A549 (cell line): ENCODE data around the gene CELF6. TPM values are rescaled to one million over a fixed set of nuclear protein-coding genes. Genes with fewer than 3 reads are reported as not detected.

Experiments used
- ATAC-seq, 2 experiments: fragments of 200-7000 bp in 1 of 2; fragments of >200 bp in 1 of 2; cut with Nextera tagmentation in 1 of 2; cut with Tn5 transposase in 1 of 2; 3 replicates each; pipeline versions ENCODE4 v1.8.0 to v1.9.1; 2018 to 2020; ENCODE audit warnings: mild to moderate bottlenecking in 1 of 2, moderate library complexity in 1 of 2
- CTCF ChIA-PET: fragments of 300-600 bp; sonication (Branson Sonifier 250); formaldehyde crosslinking; extraction: SDS; loops from one replicate; lab custom pipeline; 2021; ENCODE audit warnings: antibody characterized with exemption, inconsistent platforms; lab: Yijun Ruan, JAX
- POLR2A ChIA-PET: fragments of 350-600 bp; formaldehyde crosslinking; extraction: SDS; loops from one replicate; lab custom pipeline; 2021; ENCODE audit warnings: antibody characterized with exemption, inconsistent platforms; lab: Yijun Ruan, JAX
- DNase-seq, 2 experiments: peaks; one replicate each; pipeline versions ENCODE4 v3.0.0 to v3.0.0-alpha.2; 2011 to 2016; ENCODE audit warnings: low read depth in 1 of 2, low spot score in 1 of 2
- FAIRE-seq: peaks from 2 replicates; lab custom pipeline; 2011; peaks lifted over from hg19 to GRCh38; lab: Jason Lieb, UNC
- H3K27ac ChIP-seq, 2 experiments: fragments of >200 bp; sonication (Bioruptor Twin); formaldehyde crosslinking; 3 replicates each; pipeline ENCODE4 v1.5.1; 2016 to 2017
- H3K4me1 ChIP-seq: fragments of >200 bp; sonication (Bioruptor Twin); formaldehyde crosslinking; 3 replicates; pipeline ENCODE4 v1.6.1; 2016
- H3K4me2 ChIP-seq: fragments of >200 bp; sonication (Bioruptor Twin); formaldehyde crosslinking; 3 replicates; pipeline ENCODE4 v1.6.1; 2016
- H3K4me3 ChIP-seq: fragments of >200 bp; sonication (Bioruptor Twin); formaldehyde crosslinking; 3 replicates; pipeline ENCODE4 v1.5.1; 2016
- H3K9me3 ChIP-seq: fragments of >200 bp; sonication (Bioruptor Twin); formaldehyde crosslinking; 3 replicates; pipeline ENCODE4 v1.6.1; 2016
- BHLHE40 ChIP-seq: IDR thresholded peaks from 2 replicates; pipeline ENCODE4 v1.6.1; 2012; ENCODE audit warnings: low read depth, low read length, inconsistent platforms
- CBX2 ChIP-seq: fragments of 200-600 bp; sonication (generic); IDR thresholded peaks from 2 replicates; pipeline ENCODE4 v1.6.1; 2016; ENCODE audit warnings: low read depth, mild to moderate bottlenecking, borderline replicate concordance
- CBX8 ChIP-seq: fragments of 200-600 bp; sonication (generic); IDR thresholded peaks from 2 replicates; pipeline ENCODE4 v1.6.1; 2016
- CHD2 ChIP-seq: fragments of 150-350 bp; IDR thresholded peaks from 2 replicates; pipeline ENCODE4 v1.6.1; 2014; ENCODE audit warnings: low read length; ENCODE audit not compliant: partially characterized antibody
- CHD4 ChIP-seq: fragments of 200-600 bp; sonication (generic); IDR thresholded peaks from 2 replicates; pipeline ENCODE4 v1.6.1; 2016; ENCODE audit warnings: antibody characterized with exemption, mild to moderate bottlenecking, borderline replicate concordance
- CTCF ChIP-seq: fragments of >200 bp; sonication (Bioruptor Twin); formaldehyde crosslinking; IDR thresholded peaks from 3 replicates; pipeline ENCODE4 v1.5.1; 2016
- FOSB ChIP-seq: fragments of 250-450 bp; sonication (Bioruptor Pico); IDR thresholded peaks from 2 replicates; pipeline ENCODE4 v1.5.0; 2020; ENCODE audit warnings: mild to moderate bottlenecking, moderate library complexity
- FOXS1 ChIP-seq: fragments of 250-450 bp; sonication (Bioruptor Pico); IDR thresholded peaks from 2 replicates; pipeline ENCODE4 v1.5.0; 2020; ENCODE audit warnings: mild to moderate bottlenecking, moderate library complexity
- HEYL ChIP-seq: fragments of 250-450 bp; sonication (Bioruptor Pico); IDR thresholded peaks from 2 replicates; pipeline ENCODE4 v1.8.0; 2021; ENCODE audit warnings: mild to moderate bottlenecking, moderate library complexity
- HOXB5 ChIP-seq: fragments of 250-450 bp; sonication (Bioruptor Pico); IDR thresholded peaks from 2 replicates; pipeline ENCODE4 v1.5.0; 2020; ENCODE audit warnings: mild to moderate bottlenecking, moderate library complexity
- JUNB ChIP-seq: fragments of >200 bp; sonication (Bioruptor Twin); formaldehyde crosslinking; IDR thresholded peaks from 2 replicates; pipeline ENCODE4 v1.6.1; 2016
- MAFK ChIP-seq: fragments of 450-650 bp; IDR thresholded peaks from 2 replicates; pipeline ENCODE4 v1.6.1; 2014; ENCODE audit not compliant: partially characterized antibody
- MAX ChIP-seq: IDR thresholded peaks from 2 replicates; pipeline ENCODE4 v1.6.1; 2012
- MAZ ChIP-seq: fragments of 150-350 bp; IDR thresholded peaks from 2 replicates; pipeline ENCODE4 v1.6.1; 2014; ENCODE audit warnings: antibody characterized with exemption, low read depth, low read length, borderline replicate concordance
- PHF8 ChIP-seq: fragments of 200-600 bp; sonication (generic); IDR thresholded peaks from 2 replicates; pipeline ENCODE4 v1.6.1; 2016; ENCODE audit warnings: low read depth, mild to moderate bottlenecking, antibody characterized with exemption, moderate library complexity, borderline replicate concordance
- RAD21 ChIP-seq, 2 experiments: fragments of >200 bp in 1 of 2; sonication (Bioruptor Twin) in 1 of 2; formaldehyde crosslinking in 1 of 2; IDR thresholded peaks in 1 of 2; conservative IDR thresholded peaks in 1 of 2; 2 replicates in 1 of 2; 3 replicates in 1 of 2; pipeline ENCODE4 v1.6.1; 2012 to 2018; ENCODE audit warnings: inconsistent platforms in 1 of 2
- RARB ChIP-seq: fragments of 250-450 bp; sonication (Bioruptor Pico); IDR thresholded peaks from 2 replicates; pipeline ENCODE4 v1.8.0; 2021; ENCODE audit warnings: mild to moderate bottlenecking, moderate library complexity
- RCOR1 ChIP-seq: fragments of 150-350 bp; IDR thresholded peaks from 2 replicates; pipeline ENCODE4 v1.6.1; 2014; ENCODE audit warnings: antibody characterized with exemption, low read length, low read depth
- RFX5 ChIP-seq: fragments of 450-650 bp; IDR thresholded peaks from 2 replicates; pipeline ENCODE4 v1.7.1; 2014; ENCODE audit warnings: antibody characterized with exemption, mild to moderate bottlenecking, moderate library complexity
- SREBF2 ChIP-seq: fragments of 450-650 bp; IDR thresholded peaks from 2 replicates; pipeline ENCODE4 v1.6.1; 2014; ENCODE audit warnings: mild to moderate bottlenecking, moderate library complexity
- TFCP2L1 ChIP-seq: fragments of 250-450 bp; sonication (Bioruptor Pico); IDR thresholded peaks from 2 replicates; pipeline ENCODE4 v1.5.0; 2021; ENCODE audit warnings: mild to moderate bottlenecking
- TP53 ChIP-seq: fragments of 250-450 bp; sonication (Bioruptor Pico); IDR thresholded peaks from 2 replicates; pipeline ENCODE4 v1.5.0; 2021; ENCODE audit warnings: mild to moderate bottlenecking, moderate library complexity
- ZSCAN20 ChIP-seq: fragments of 250-450 bp; sonication (Bioruptor Pico); IDR thresholded peaks from 2 replicates; pipeline ENCODE4 v1.8.0; 2022; ENCODE audit warnings: mild to moderate bottlenecking, moderate library complexity
- WGBS: methylation state at CpG from one replicate; pipeline ENCODE4 v1.1.6; 2017; ENCODE audit errors: missing lambda C conversion rate; 5-methylcytosine and 5-hydroxymethylcytosine counted together
- polyA plus RNA-seq, 4 experiments: library from polyadenylated mRNA; depleted of rRNA in 3 of 4; stranded (reverse); fragments of >200 nt; fragmentation: RNase III in 1 of 4; extraction: RNeasy Plus Mini Kit Qiagen cat#74134 plus additional on column Dnase treatment in 1 of 4; gene quantifications; 2 replicates in 3 of 4; 3 replicates in 1 of 4; pipeline ENCODE4 v1.2.3, GENCODE V29; 2011 to 2017
- TF ChIP-seq, protein P1 (sequence below): IDR thresholded peaks from 2 replicates; pipeline ENCODE4 v1.6.1; 2012
- TF ChIP-seq, protein P2 (sequence below): fragments of 250-450 bp; sonication (Bioruptor Pico); IDR thresholded peaks from 2 replicates; pipeline ENCODE4 v1.5.0; 2020; ENCODE audit warnings: low read depth, mild to moderate bottlenecking, moderate library complexity

CELF6 gene
- polyA plus RNA-seq, 2 of the 4 experiments (the other 2 are of a cell fraction) = 0.16 TPM; not detected in 1

- ChIA-PET CTCF (interaction anchor here (1.2 to 2.1 kb wide), 2 partner anchors 11 to 21 kb away, joined by 3 to 7 read pairs; no protein-coding TSS in a partner anchor), POLR2A (interaction anchor here (1.0 kb wide), 1 partner anchor 45 kb away, joined by 4 read pairs; no protein-coding TSS in a partner anchor)
- Histone ChIP-seq H3K27ac (peak overlapping the region; percentile 91 to 95), H3K4me2 (peak overlapping the region; percentile 83), H3K9me3 (no peaks in the 10 kb centered on the region), H3K4me1 (peaks cover 18% of the 10 kb centered on the region), H3K4me3 (peak overlapping the region; percentile 80)
- ATAC-seq = peak; percentile 17 to 41
- DNase-seq = peak; percentile 27 to 64
- TF ChIP-seq CBX8 (no peak), ZSCAN20 (CRISPR knock-in tag) (no peak), TFCP2L1 (CRISPR knock-in tag) (no peak), HEYL (CRISPR knock-in tag) (no peak), BHLHE40 (no peak), SREBF2 (no peak), MAZ (no peak), PHF8 (no peak), TP53 (CRISPR knock-in tag) (no peak), MAFK (no peak), CBX2 (no peak), CHD2 (no peak), RFX5 (no peak), FOSB (no peak), RARB (CRISPR knock-in tag) (no peak), RCOR1 (no peak)
- TF ChIP-seq, protein P1, sequence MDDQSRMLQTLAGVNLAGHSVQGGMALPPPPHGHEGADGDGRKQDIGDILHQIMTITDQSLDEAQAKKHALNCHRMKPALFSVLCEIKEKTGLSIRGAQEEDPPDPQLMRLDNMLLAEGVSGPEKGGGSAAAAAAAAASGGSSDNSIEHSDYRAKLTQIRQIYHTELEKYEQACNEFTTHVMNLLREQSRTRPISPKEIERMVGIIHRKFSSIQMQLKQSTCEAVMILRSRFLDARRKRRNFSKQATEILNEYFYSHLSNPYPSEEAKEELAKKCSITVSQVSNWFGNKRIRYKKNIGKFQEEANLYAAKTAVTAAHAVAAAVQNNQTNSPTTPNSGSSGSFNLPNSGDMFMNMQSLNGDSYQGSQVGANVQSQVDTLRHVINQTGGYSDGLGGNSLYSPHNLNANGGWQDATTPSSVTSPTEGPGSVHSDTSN = no peak
- WGBS = under 1% methylated on average over 4 of the region's 13 CpGs
- FAIRE-seq = no peak
Observed at GRCh38 chr15:72271895-72272212, 48.1 kb downstream of the CELF6 start.

DNA sequence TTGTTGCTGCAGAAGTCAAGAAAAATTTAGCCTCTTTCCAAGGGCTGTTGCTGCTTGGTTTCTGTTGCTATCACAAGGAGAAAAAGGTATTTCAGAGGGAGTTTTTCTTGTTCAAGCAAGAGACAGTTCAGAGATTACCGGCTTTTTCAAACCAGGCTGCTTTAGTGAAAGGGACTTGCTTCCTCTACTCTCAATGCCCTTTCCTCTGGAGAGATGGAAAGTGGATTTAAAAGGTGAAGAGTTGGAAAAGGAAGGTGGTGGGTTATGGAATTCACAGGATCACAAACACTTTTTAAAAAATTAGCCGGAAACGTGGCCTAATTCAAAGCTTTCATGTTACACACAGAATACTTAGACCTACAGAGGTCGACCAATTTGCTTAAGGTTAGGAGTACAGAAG lies 48.7 kb downstream of the CELF6 start:
- DNase-seq (no peak), FAIRE-seq (no peak), ATAC-seq (no peak)
- CTCF ChIA-PET = interaction anchor here (1.2 to 2.1 kb wide), 3 partner anchors 10 to 115 kb away, joined by 3 to 7 read pairs (median 3); no protein-coding TSS in a partner anchor
- peak overlapping the region; percentile 83 for H3K4me2 ChIP-seq
- no peaks in the 10 kb centered on the region for H3K9me3 ChIP-seq
- TF ChIP-seq JUNB (0 out of 2 replicates have a peak, but pooled peaks have one; percentile 2), SREBF2 (no peak), HOXB5 (no peak), FOXS1 (CRISPR knock-in tag) (no peak)
- 61% methylated on average over 4 of the region's 4 CpGs for WGBS
- POLR2A ChIA-PET = interaction anchor here (1.0 kb wide), 1 partner anchor 44 kb away, joined by 4 read pairs; no protein-coding TSS in a partner anchor
- peak overlapping the region; percentile 1 to 95; a peak in 5 of 6 replicates for H3K27ac ChIP-seq
- peak overlapping the region; percentile 80 for H3K4me3 ChIP-seq
- peaks cover 18% of the 10 kb centered on the region for H3K4me1 ChIP-seq

- DNase-seq (no peak), FAIRE-seq (no peak), ATAC-seq (no peak)
- WGBS = 93% methylated on average over 4 of the region's 4 CpGs
- ChIA-PET POLR2A (no interaction called here), CTCF (interaction anchor here (0.8 to 1.6 kb wide), 4 partner anchors 17 to 114 kb away, joined by 3 to 5 read pairs (median 3); no protein-coding TSS in a partner anchor)
- no peak overlapping the region for H3K27ac ChIP-seq
- H3K4me3 ChIP-seq = no peak overlapping the region
- TF ChIP-seq JUNB = no peak
- no peak for TF ChIP-seq TP53 (CRISPR knock-in tag)
- TF ChIP-seq MAX = no peak
- no peak for TF ChIP-seq CBX8
- no peak for TF ChIP-seq CTCF
- TF ChIP-seq, protein P2, sequence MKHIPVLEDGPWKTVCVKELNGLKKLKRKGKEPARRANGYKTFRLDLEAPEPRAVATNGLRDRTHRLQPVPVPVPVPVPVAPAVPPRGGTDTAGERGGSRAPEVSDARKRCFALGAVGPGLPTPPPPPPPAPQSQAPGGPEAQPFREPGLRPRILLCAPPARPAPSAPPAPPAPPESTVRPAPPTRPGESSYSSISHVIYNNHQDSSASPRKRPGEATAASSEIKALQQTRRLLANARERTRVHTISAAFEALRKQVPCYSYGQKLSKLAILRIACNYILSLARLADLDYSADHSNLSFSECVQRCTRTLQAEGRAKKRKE (CRISPR knock-in tag) = no peak
- no peak for TF ChIP-seq RAD21 (conservative IDR thresholded peaks at IDR 0.05 in 1 of 2, IDR thresholded peaks at IDR 0.05 in 1 of 2)
- TF ChIP-seq CHD4 = no peak
- TF ChIP-seq FOXS1 (CRISPR knock-in tag) = no peak
- peaks cover 18% of the 10 kb centered on the region for H3K4me1 ChIP-seq
- H3K4me2 ChIP-seq = no peak overlapping the region; the same call in 2 of the 3 replicates
- H3K9me3 ChIP-seq = no peaks in the 10 kb centered on the region
Observed at GRCh38 chr15:72269739-72270138, 50.2 kb downstream of the CELF6 start.
